HCEC 1CT (cell line): ENCODE results near the gene C5orf52.
"Not testable (repeated sequence)": the region's sequence is repeated elsewhere in the genome, so short reads cannot be mapped to it uniquely, and the experiment has no call there.

Experiments
- DNase-seq: peaks from one replicate; pipeline ENCODE4 v3.0.0-alpha.2; 2017

The C5orf52 gene

DNA sequence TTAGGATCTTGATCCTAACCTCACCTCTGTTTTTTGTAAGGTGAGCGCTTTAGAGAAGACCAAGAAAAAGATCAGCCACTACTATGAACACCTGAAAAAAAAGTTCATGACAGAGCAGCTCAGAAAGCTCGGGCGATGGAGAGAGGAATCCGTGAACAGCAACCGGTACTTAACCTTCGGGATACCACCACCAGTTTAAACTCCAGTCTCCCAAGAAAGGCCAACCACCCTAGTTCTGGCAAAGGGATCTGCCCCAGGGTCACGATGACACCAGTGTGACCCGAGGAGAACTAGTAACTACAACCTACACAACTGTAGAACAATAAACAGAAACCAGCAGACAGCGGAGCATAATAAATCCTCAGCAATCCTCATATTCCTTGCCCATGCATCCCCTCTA is 8.5 kb downstream of the C5orf52 start:
- DNase-seq, result no peak

DNA sequence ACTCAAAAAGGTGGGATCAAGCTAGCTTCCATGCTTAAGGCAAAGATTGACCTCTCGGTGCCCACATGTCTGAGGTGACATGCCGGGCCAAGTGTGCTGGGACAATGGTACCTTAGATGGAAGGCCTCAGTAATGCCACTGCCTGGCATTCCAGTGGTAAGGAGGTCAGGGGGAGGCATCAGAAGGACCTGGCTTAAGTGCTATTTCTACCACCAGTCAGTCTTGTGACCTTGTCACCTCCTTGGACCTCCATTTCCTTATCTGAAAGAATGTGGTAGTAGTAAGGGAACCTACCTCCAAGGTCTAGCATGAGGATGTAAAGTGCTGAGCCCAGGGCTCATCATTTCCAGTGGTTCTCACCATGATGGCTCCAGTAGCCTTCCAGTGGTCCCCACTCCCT is 8.9 kb downstream of the C5orf52 start:
- DNase-seq, result no peak

DNA sequence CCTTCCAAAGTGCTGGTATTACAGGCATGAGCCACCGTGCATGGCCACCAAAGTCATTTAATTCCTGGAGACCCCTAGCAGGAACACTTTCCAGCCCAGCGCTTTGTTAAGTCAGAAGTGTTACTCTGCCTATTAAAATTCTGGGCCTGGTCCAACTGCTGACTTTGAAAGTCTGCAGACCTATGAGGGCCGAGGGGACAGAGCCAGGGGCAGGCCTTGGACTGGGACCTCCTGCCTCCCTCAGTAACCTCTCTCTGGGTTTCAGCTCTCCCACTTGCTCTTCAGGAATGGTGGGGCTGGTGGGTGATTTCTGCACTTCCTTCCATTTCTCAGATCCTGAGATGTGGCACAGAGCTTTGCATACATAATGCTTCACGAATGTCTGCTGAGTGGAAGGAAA is 9.7 kb downstream of the C5orf52 start:
- no peak for DNase-seq

DNA sequence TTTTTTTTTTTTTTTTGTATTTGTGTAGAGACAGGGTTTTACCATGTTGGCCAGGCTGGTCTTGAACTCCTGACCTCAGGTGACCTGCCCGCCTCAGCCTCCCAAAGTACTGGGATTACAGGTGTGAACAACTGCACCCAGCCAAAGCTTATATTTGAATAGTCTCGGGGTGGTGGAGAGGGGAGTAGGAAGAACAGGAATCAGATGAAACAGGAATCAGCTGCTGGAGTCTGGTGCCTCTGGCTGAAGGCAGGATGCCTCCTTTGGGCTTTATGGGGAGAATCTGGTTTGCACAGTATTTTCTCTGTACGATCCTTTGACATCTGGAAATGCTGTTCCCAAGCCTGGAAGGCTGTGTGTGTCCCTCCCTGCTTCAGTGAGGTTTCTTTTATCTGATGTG is 10.9 kb downstream of the C5orf52 start:
- no peak for DNase-seq

DNA sequence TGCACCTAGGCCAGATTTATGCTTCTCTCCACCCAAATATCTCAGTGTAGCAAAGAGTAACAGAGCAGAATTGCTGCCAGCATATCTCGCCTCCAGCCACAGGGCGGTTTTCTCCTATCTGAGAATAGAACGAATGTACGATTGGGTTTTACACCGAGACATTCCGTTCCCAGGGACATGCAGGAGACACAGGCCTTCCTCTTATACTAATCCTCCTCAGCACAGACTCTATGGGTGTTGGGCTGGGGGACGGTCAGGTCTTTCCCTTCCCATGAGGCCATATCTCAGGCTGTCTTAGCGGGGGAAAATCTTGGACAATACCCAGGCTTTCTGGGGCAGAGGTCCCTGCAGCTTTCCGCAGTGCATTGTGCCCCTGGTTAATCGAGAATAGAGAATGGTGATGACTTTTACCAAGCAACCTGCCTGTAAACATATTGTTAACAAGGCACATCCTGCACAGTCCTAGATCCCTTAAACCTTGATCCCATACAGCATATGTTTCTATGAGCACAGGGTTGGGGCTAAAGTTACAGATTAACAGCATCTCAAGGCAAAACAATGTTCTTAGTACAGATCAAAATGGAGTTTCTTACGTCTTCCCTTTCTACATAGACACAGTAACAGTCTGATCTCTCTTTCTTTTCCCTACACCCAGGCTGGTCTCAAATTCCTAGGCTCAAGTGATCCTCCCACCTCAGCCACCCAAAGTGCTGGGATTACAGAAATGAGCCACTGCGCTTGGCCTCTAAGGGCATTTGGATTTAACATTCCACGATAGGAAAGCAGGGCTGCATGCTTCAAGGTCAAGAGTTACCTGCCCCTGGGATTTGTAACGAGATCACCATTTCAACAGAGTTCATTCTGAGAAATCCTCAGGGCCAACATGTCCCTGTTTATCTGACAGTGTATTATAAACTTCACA is 15.2 kb downstream of the C5orf52 start:
- not testable (repeated sequence) for DNase-seq

DNA sequence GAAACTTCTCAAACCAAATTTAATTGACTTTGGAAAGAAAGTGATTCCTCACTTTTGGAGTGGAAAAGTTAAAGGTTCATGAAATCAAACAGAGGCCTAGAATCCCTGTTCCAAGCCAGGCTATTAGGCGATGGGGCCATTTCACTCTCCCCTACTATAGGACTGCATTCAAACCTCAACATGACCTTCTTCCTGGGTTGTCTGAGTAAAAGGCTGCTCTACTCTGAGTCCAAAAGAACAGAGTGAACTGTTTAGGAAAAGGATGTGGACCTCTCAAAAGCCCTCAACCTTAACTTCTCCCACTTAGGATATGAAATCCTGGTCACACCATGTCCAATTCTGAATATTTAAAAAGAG is 15.8 kb downstream of the C5orf52 start:
- DNase-seq, result no peak

DNA sequence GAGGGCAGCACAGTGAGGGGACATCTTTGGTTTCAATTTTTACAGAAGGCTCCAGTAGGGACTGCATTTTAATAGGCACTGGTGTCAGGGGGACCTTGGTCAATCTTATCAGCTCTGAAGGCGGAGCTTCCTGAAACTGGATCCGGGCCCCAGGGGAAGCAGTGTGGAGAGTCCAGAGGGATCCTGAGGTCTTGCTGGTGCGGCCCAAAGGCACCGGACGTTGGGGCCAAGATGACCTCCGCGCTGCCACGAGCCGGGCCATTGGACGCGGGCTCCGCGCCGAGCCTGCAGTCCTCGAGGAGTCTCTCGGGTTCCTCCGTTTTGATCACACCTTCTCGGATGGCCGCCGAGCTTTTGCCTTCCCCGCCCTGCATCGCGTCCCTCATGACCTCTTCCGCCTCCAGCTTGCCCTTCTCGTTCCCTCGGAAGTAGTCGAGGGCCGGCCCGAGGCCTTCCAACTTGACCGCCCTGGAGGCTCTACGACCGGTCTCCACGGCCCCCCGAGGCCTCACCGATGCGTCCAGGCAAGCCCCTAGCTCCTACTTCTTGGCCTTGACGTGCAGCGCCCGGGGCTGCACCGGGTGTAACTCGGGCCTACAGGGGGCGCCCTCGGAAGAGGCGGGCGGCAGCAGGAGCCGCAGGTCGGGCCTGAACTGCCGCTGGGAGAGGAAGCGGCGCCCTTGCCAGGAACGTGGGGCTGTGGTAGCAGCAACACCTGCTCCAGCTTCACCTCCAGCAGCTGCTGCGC is 18.8 kb downstream of the C5orf52 start:
- no peak for DNase-seq

DNA sequence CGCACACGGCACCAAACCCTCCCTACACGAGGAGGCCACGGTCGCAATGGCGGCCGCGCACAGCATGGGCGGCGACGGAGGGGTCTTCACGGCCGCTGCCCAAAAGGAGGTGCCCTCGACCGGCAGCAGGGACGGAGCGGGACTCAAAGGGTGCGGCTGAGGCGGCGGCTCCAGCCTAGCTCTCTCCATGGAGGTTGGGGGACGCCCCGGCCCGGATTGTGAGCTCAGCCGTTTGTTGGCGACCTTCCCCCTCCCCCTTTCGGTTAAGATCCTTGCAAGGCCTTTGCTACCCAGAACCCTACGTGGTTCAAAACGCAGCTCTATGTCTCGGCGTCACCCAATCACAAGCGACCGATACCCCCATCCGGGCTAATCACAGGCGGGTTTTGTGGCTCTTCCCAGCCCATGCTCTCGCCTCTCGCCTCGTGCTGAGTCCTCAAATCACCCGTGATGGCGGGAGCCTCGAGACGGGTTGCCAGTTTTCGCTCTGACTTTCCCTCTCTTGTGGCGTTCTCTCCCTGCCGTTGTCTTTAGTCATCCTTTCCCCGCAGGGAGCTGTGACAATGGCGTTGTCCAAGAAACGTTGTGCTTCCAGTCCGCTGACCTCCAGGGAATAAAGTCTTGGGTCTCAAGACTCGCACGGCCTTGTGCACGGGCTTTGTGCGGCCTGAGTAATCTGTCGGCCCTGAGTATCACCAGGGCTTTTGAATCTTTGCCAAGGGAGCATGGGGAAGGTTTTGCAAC is 19.5 kb downstream of the C5orf52 start:
- DNase-seq, result no peak

DNA sequence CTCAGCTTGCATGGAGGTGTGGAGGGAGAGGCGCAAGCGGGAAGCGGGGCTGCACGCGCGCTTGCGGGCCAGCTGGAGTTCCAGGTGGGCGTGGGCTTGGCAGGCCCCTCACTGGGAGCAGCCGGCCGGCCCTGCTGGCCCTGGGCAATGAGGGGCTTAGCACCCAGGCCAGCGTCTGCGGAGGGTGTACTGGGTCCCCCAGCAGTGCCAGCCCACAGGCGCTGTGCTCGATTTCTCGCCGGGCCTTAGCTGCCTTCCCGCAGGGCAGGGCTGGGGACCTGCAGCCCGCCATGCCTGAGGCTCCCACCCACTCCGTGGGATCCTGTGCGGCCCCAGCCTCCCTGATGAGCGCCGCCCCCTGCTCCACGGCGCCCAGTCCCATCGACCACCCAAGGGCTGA is 22.5 kb downstream of the C5orf52 start:
- DNase-seq, result not testable (repeated sequence)

DNA sequence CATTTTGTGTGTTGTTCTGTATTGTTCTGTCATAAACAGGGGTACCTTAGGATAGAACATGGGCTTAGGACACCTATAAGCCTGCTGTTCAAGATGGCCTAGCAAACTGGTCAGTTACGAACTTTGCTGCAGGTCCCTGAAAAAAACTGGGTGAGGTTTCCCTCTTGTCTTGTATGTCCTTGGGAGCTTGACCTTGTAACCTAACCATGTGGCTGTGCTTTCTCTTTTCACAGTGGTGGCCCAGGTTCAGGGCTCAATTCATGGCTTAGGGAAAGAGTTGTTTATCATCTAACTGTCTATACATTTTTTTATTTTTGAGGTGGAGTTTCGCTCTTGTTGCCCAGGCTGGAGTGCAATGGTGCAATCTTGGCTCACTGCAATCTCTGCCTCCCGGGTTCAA is 24.8 kb downstream of the C5orf52 start:
- not testable (repeated sequence) for DNase-seq

DNA sequence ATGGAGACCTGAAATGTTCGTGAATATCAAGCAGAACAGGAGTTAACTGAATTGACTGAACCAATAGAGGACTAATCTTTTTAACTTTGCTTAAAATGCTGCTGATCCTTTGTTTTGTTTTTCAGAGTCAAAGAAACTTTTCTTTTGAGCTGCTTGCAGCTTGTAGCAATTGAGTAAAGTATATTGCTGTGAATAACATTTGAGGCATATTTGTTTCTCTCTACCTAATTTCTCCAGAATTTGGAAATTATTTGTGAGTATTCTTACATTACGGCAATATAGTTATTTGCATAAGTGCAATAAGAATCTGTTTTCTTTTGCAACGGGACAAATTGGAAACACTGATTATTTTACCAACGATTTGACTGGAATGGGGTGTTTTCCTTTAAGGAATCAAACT is 27.3 kb downstream of the C5orf52 start:
- DNase-seq, result not testable (repeated sequence)

DNA sequence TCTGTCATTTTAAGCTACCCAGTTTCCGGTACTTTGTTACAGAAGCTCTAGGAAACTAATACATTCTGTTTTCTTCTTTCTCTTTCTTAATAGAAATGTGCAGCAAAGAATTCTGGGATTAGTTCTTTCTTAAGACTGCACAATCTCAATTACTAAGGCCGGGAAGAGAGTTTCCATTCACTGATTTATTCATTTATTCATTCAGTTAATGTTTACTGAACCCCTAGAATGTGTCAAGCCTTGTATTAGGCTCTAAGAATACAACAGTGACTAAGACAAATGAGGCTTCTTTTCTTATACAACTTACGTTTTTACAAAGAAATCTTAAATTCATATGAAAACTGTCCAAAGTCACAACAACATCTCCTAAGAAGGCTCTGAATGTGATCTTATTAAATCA is 32.4 kb downstream of the C5orf52 start:
- DNase-seq, result no peak

DNA sequence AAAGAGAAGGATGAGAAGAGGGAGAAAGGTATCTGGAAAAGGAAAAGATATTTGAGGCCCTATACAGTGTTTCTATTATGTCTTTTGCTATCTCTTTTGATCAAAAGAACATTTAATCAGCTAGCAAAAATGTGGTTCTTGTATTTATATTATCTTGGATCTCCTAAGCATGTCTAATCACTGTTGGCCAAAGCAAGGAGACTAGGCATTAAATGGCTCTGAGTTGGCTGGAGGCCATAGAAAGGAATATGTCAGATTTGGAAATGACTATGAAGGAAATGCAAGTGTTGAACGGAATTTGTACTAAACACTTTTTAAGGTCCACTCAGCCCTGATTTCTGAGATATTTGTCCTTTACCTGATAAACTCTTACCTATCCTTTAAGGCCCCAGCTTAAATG is 37.5 kb downstream of the C5orf52 start:
- DNase-seq, result peak; percentile 11

DNA sequence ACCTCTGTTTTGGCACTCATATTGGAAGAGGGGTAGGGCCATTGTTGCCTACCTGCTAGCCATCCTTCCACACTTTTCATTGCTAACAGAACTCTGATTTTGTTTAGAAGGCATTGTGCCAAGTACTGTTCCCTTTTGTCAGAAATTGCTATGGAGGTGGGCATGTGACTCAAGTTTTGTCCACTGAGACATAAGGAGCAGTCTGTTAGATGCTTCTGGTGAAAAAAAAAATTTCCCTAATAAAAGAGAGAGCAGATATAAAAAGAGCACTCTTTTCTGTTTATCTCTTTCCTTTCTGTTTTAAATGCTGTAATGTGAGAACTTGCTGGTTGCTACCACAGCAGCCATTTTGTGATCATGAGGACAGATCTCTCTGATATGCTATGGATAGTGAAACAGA is 38.0 kb downstream of the C5orf52 start:
- no peak for DNase-seq

DNA sequence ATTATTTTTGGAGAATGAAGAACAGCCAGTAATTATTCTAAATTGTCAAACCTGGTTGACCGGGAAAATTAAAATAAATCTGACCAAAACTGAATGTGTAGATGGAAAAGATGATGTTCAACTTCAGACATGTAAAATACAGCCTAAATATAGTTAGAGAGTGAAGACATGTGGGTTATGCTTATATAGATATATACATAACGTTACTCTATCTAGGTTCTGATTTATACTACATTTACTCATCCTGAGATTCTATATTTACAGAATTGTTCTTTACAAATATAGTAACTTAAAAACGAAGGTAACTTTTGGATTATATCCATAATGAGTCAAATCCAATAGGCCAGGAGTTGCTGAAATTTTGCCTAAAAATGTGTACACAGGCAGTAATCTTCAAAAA is 39.1 kb downstream of the C5orf52 start:
- DNase-seq, result no peak

DNA sequence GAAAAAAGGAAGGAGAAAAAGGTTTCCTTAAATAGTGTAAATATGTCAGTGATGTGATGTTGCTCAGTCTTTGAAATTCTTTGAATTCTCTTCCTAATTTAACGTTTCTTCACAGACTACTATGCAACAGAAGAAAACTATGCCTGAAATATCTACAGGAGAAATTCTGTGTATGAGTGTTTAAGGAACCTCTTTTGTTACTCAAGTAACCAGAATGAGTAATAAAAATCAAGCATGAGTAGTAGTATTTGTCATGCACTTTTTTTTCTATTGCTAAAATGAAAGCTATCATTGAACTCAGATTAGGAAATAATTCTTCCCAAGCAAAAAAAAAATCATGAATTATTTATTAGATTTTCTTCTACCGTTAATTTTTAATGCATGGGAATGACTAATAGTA is 39.5 kb downstream of the C5orf52 start:
- DNase-seq, result peak; percentile 92

DNA sequence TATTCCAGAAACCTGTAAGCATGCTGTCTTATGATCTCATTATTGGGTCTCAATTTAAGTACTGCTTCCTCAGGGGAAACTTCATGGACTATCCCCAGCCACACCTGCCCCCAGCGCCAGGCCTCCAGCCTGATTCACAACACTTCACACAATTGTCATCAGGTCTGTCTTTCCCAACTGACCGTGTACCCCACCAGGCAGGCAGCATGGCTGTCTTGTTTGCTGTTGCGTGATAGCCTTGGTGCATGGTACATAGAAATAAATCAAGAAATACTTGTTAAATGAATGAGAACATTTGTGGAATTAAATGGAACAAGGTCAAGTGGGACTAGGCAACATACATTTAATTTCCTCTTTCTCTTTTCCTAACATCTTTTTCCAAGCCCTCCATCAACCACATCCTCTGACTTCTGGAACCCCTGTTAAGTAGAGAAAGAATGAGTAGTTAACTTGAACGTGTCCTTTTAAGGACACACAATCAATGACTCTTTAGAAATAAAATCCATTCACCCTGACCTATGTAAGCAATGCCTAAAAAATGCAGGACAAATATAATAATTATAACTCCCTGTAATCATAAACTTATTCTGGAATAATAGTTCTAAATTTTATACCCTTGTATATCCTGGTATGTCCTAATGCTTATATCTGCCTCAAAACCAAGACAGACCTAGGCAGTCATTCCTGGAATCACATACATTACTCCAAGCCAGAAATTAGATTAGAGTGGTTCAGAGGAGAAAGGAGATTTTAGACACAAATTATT is 42.7 kb downstream of the C5orf52 start:
- DNase-seq, result peak; percentile 55

DNA sequence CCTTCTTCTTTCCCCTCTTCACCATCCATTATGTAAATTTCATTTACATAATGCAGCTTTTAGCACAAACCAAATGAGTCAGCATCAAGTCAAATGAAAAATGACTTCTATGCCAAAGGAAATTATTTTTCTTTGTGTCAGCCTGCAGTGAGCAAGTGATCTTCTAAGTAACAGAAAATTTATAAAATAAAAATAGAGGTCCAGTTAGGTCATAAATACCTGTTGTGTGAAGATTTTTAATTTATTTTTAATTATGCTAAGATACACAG is 43.2 kb downstream of the C5orf52 start:
- peak; percentile 28 for DNase-seq

DNA sequence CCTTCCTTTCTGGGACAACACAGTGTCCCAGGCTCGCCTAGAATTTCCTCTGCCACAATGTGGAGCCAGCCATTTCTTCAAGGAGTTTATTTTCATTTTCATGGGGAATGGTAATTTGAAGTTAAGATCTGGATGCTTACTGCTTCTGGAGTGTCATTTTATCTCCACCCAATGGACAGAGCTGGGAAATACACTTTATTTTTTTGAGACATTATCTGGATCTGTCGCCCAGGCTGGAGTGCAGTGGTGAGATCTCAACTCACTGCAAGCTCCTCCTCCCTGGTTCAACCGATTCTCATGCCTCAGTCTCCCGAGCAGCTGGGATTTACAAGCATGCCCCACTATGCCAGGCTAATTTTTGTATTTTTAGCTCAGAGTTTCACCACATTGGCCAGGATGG is 47.2 kb downstream of the C5orf52 start:
- peak; percentile 57 for DNase-seq

DNA sequence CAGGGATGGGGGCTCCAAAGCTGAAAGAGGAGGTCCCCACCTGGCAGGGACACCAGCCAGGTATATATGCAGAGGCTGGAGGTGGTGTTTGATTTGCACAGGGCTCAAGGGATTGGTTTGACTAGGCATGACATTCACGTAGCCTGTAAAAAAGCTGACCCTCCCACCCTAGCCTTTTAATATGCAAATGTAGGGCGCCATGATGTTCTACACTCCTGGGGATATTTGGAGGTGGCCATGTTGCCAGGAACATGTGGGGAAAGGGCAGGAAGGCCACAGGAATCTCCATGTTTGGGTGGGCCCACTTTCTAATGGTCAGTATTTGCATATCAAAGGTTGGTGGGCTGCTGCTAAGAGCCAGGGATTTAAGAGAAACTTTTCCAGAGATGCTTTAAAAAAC is 47.9 kb downstream of the C5orf52 start:
- no peak for DNase-seq

DNA sequence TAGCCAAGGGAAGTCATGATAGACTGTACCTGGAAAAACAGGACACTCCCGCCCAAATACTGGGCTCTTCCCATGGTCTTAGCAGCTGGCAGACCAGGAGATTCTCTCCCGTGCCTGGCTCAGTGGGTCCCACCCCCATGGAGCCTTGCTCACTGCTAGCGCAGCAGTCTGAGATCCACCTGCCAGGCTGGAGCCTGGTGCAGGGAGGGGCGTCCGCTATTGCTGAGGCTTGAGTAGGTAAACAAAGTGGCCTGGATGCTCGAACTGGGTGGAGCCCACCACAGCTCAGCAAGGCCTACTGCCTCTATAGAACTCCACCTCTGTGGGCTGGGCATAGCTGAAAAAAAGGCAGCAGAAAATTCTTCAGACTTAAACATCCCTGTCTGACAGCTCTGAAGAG is 49.8 kb downstream of the C5orf52 start:
- DNase-seq, result no peak

DNA sequence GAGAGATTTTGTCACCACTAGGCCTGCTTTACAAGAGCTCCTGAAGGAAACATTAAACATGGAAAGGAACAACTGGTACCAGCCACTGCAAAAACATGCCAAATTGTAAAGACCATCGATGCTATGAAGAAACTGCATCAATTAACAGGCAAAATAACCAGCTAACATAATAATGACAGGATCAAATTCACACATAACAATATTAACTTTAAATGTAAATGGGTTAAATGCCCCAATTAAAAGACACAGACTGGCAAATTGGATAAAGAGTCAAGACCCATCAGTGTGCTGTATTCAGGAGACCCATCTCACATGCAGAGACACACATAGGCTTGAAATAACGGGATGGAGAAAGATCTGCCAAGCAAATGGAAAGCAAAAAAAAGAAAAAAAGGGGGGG is 51.6 kb downstream of the C5orf52 start:
- not testable (repeated sequence) for DNase-seq

DNA sequence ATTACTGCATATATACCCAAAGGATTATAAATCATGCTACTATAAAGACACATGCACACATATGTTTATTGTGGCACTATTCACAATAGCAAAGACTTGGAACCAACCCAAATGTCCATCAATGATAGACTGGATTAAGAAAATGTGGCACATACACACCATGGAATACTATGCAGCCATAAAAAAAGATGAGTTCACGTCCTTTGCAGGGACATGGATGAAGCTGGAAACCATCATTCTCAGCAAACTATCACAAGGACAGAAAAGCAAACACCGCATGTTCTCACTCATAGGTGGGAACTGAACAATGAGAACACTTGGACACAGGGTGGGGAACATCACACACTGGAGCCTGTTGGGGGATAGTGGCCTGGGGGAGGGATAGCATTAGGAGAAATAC is 55.3 kb downstream of the C5orf52 start:
- not testable (repeated sequence) for DNase-seq
